ENCODE data around the gene LRRK1. TPM values are rescaled to one million over a fixed set of nuclear protein-coding genes. Genes with fewer than 3 reads are reported as not detected.

The LRRK1 gene
- total RNA-seq, 4 donors from 2014 or later = 2.6 to 36.6 (median 13.1) TPM

- no peak overlapping the region for H3K4me3 ChIP-seq
- H3K9me3 ChIP-seq = no peaks in the 10 kb centered on the region
- no peak for DNase-seq
- no peaks in the 10 kb centered on the region for H3K36me3 ChIP-seq
- peaks cover 0 to 6% of the 10 kb centered on the region in 2 donors for H3K4me1 ChIP-seq
- no peaks in the 10 kb centered on the region for H3K27me3 ChIP-seq
- intact Hi-C loops (cut with DNase I; ENCODE audit: low total_unique reads) = loop anchor here (10.0 kb wide), 1 partner anchor 213 kb away; no protein-coding TSS in a partner anchor
- H3K27ac ChIP-seq = no peak overlapping the region
- TF ChIP-seq POLR2A (IDR thresholded peaks at IDR 0.05) (no peak), CTCF (IDR thresholded peaks at IDR 0.05) (no peak)
These were observed 41.6 kb upstream of the LRRK1 start for GRCh38 chr15:100877551-100877950.

GRCh38 chr15:100878130-100878529, 41.0 kb upstream of the LRRK1 start:
- peaks cover 0 to 6% of the 10 kb centered on the region in 2 donors for H3K4me1 ChIP-seq
- no peak for DNase-seq

DNA sequence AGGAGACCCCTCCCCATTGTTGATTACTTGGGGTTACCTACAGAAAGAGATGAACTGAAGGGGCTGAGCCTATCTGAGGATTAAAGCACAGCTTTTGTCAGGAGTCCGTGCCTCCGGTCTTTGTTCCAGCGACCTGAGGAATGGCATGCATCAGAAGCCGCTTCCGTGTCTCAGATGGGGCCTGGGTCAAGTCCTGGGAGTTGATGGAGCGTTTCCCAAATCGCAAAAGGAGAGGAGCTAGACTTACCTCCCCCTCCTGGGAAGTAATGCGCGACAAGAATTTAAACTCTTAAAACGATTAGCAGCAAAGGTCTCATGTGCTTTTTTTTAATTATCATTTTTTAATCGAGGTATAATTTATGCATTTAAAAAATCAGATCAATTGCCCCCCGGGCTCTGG, 40.5 kb upstream of the LRRK1 start:
- H3K4me1 ChIP-seq = peaks cover 0 to 6% of the 10 kb centered on the region in 2 donors
- H3K27me3 ChIP-seq = no peaks in the 10 kb centered on the region
- H3K36me3 ChIP-seq = no peaks in the 10 kb centered on the region
- no peaks in the 10 kb centered on the region for H3K9me3 ChIP-seq
- TF ChIP-seq CTCF (IDR thresholded peaks at IDR 0.05) (no peak), POLR2A (IDR thresholded peaks at IDR 0.05) (no peak)
- intact Hi-C loops (cut with DNase I; ENCODE audit: low total_unique reads) = loop anchor here (10.0 kb wide), 1 partner anchor 214 kb away; no protein-coding TSS in a partner anchor
- peak overlapping the region in 1 of 2 donors; percentile 51 for H3K27ac ChIP-seq
- H3K4me3 ChIP-seq = peak overlapping the region in 1 of 2 donors; percentile 50
- no peak for DNase-seq

More at GRCh38 chr15:100878130-100878529, 41.0 kb upstream of the LRRK1 start:
- TF ChIP-seq CTCF (IDR thresholded peaks at IDR 0.05) (no peak), POLR2A (IDR thresholded peaks at IDR 0.05) (no peak)
- Histone ChIP-seq H3K36me3 (no peaks in the 10 kb centered on the region), H3K27ac (no peak overlapping the region), H3K9me3 (no peaks in the 10 kb centered on the region), H3K4me3 (no peak overlapping the region), H3K27me3 (no peaks in the 10 kb centered on the region)
- intact Hi-C loops (cut with DNase I; ENCODE audit: low total_unique reads) = loop anchor here (10.0 kb wide), 1 partner anchor 213 kb away; no protein-coding TSS in a partner anchor

DNA sequence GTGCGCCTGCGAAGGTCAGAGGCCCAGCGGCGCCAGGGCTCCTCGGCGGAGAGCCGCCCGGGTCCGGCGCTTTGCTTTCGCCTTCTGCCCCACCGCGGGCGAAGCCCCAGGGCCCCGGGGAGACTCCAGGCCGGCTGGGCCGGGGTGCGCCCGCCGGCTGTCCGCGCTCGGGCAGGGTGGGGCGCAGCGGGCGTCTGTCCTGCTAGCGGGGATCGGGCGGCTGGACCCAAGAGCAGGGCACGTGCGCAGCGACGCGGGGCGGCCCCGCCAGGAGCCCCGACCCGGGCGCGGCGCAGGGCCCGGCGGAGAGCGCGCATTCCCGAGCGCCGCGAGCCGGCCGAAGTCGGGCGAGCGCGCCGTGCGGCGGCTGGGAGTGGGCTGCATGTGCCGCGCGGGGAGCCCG, 40.1 kb upstream of the LRRK1 start:
- Histone ChIP-seq H3K36me3 (no peaks in the 10 kb centered on the region), H3K4me3 (peak overlapping the region; percentile 39 to 50), H3K9me3 (no peaks in the 10 kb centered on the region), H3K4me1 (peaks cover 0 to 6% of the 10 kb centered on the region in 2 donors), H3K27me3 (no peaks in the 10 kb centered on the region), H3K27ac (peak overlapping the region in 1 of 2 donors; percentile 51)
- DNase-seq = no peak
- TF ChIP-seq POLR2A (IDR thresholded peaks at IDR 0.05) (no peak), CTCF (IDR thresholded peaks at IDR 0.05) (peak in 2 of 4 experiments; percentile 6 to 14)
- intact Hi-C loops (cut with DNase I; ENCODE audit: low total_unique reads) = loop anchor here (10.0 kb wide), 1 partner anchor 214 kb away; no protein-coding TSS in a partner anchor

- TF ChIP-seq POLR2A (IDR thresholded peaks at IDR 0.05) (peak in 1 of 2 donors; percentile 62), CTCF (IDR thresholded peaks at IDR 0.05) (peak in 1 of 4 experiments; percentile 1)
- Histone ChIP-seq H3K4me1 (peaks cover 0 to 6% of the 10 kb centered on the region in 2 donors), H3K27me3 (no peaks in the 10 kb centered on the region), H3K27ac (peak within 1 kb of the TSS; percentile 42 to 51), H3K36me3 (no peaks in the 10 kb centered on the region), H3K9me3 (no peaks in the 10 kb centered on the region), H3K4me3 (peak within 1 kb of the TSS; percentile 39 to 50)
- DNase-seq = peak; percentile 45 to 50
- intact Hi-C loops (cut with DNase I; ENCODE audit: low total_unique reads) = loop anchor here (10.0 kb wide), 1 partner anchor 215 kb away; no protein-coding TSS in a partner anchor
These were observed 39.6 kb upstream of the LRRK1 start, which contains the start of gene ALDH1A3 for GRCh38 chr15:100879464-100880138. TSS of gene ALDH1A3 (plus strand) at chr15:100879831. CDS start at chr15:100879908, 77 bp downstream.

Data from uterus (tissue), 4 donors.